OCI-LY3 (cell line): ENCODE measurements around the gene ZNF429.

ENCODE experiments used
- EZH2phosphoT487 ChIP-seq: fragments of 200-600 bp; shearing (Covaris generic); IDR thresholded peaks from 2 replicates; pipeline ENCODE4 v1.6.1; 2018; ENCODE audit warnings: antibody characterized with exemption, mixed run types, low read depth
- TF ChIP-seq, protein P1 (sequence below): fragments of 200-600, 300-600 bp; sonication (generic); IDR thresholded peaks from 2 replicates; pipeline ENCODE4 v1.5.1; 2014; ENCODE audit warnings: antibody characterized with exemption, low read length, low read depth

DNA sequence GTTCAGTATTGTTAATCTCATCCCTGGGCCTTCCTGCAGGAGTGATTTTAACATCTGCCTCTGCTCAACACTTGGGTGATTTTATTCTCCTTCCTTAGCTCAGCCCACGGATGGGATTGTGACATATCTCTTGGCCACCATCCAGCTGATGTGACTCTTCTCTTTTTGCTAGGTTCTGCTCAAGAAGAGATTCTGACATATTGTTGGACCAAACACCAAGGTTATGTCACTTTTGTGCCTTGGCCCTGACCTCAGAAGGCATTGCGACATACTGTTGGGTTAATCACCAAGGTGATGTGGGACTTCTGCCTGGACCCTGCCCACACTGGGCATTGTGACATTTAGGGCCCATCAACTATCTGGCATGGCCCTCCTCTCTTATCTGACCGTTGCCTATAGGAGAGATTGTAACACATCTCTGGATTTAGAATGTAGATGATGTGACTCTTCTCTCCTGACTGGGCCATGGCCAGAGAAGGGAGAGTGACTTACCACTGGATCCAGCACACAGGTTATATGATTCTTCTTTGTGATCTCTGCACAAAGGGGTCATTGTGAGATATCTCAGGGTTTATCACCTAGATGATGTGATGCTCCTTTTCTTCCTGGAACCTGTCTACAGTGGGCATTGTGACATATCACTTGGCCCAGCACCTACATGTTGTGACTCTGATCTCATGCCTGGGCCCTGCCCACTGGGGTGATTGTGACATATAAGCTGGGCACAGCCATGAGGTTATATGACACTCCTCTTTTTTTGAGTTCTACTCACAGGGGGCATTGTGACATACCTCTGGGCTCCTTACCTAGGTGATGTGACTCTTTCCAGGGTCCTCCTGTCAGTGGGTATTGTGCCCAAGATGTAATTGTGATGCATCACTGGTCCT is 88.8 kb downstream of the ZNF429 start:
- TF ChIP-seq, protein P1, sequence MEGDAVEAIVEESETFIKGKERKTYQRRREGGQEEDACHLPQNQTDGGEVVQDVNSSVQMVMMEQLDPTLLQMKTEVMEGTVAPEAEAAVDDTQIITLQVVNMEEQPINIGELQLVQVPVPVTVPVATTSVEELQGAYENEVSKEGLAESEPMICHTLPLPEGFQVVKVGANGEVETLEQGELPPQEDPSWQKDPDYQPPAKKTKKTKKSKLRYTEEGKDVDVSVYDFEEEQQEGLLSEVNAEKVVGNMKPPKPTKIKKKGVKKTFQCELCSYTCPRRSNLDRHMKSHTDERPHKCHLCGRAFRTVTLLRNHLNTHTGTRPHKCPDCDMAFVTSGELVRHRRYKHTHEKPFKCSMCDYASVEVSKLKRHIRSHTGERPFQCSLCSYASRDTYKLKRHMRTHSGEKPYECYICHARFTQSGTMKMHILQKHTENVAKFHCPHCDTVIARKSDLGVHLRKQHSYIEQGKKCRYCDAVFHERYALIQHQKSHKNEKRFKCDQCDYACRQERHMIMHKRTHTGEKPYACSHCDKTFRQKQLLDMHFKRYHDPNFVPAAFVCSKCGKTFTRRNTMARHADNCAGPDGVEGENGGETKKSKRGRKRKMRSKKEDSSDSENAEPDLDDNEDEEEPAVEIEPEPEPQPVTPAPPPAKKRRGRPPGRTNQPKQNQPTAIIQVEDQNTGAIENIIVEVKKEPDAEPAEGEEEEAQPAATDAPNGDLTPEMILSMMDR: no peak
- no peak for TF ChIP-seq EZH2phosphoT487
